Liver (tissue), 9 donors: Measurements from ENCODE around the gene GRIK1. TPM values are rescaled to one million over a fixed set of nuclear protein-coding genes. Genes with fewer than 3 reads are reported as not detected.

Experiments
- DNase-seq: peaks from one replicate; pipeline ENCODE4 v3.0.0-alpha.2; 2017; ENCODE audit warnings: low spot score
- H3K27ac ChIP-seq, 2 donors: one replicate each; pipeline ENCODE4 v1.7.0; 2013; ENCODE audit warnings: inconsistent platforms in 2 of 2, low read length in 2 of 2, control low read depth in 1 of 2, low read depth in 1 of 2, mild to moderate bottlenecking in 1 of 2
- H3K27me3 ChIP-seq, 4 donors: one replicate each; pipeline versions ENCODE4 v1.6.1 to v1.7.0; 2013; ENCODE audit warnings: low read length in 3 of 4, inconsistent platforms in 1 of 4, mild to moderate bottlenecking in 1 of 4, moderate library complexity in 1 of 4; ENCODE audit not compliant: control insufficient read depth in 4 of 4, insufficient read depth in 4 of 4
- H3K36me3 ChIP-seq, 4 donors: one replicate each; pipeline versions ENCODE4 v1.6.1 to v1.7.0; 2013; ENCODE audit warnings: low read length in 3 of 4, mild to moderate bottlenecking in 3 of 4, low read depth in 1 of 4, moderate library complexity in 1 of 4; ENCODE audit not compliant: control insufficient read depth in 4 of 4, insufficient read depth in 3 of 4
- H3K4me1 ChIP-seq, 4 donors: one replicate each; pipeline versions ENCODE4 v1.6.1 to v1.7.0; 2013; ENCODE audit warnings: low read length in 3 of 4, mild to moderate bottlenecking in 3 of 4, moderate library complexity in 1 of 4; ENCODE audit not compliant: control insufficient read depth in 4 of 4, insufficient read depth in 4 of 4
- H3K4me3 ChIP-seq, 3 donors: one replicate each; pipeline versions ENCODE4 v1.6.1 to v1.7.0; 2013; ENCODE audit warnings: low read length in 3 of 3, control low read depth in 1 of 3, low read depth in 1 of 3, mild to moderate bottlenecking in 1 of 3
- H3K9ac ChIP-seq, 2 donors: one replicate each; pipeline ENCODE4 v1.7.0; 2013; ENCODE audit warnings: low read length in 2 of 2, mild to moderate bottlenecking in 2 of 2, moderate library complexity in 2 of 2, control low read depth in 1 of 2, low read depth in 1 of 2
- H3K9me3 ChIP-seq, 4 donors: one replicate each; pipeline versions ENCODE4 v1.6.1 to v1.7.0; 2013; ENCODE audit warnings: low read length in 3 of 4; ENCODE audit not compliant: control insufficient read depth in 4 of 4
- EGR1 ChIP-seq, 2 donors: IDR thresholded peaks; 2 replicates each; pipeline ENCODE4 v1.6.1; 2016 to 2018; ENCODE audit warnings: antibody characterized with exemption in 2 of 2, low read depth in 2 of 2
- FOXA1 ChIP-seq: IDR thresholded peaks from 2 replicates; pipeline ENCODE4 v1.6.1; 2016; ENCODE audit warnings: antibody characterized with exemption
- FOXA2 ChIP-seq: IDR thresholded peaks from 2 replicates; pipeline ENCODE4 v1.6.1; 2016; ENCODE audit warnings: antibody characterized with exemption
- GABPA ChIP-seq, 2 donors: IDR thresholded peaks in 1 of 2; conservative IDR thresholded peaks in 1 of 2; 2 replicates each; pipeline ENCODE4 v1.6.1; 2016; ENCODE audit warnings: antibody characterized with exemption in 2 of 2, mild to moderate bottlenecking in 1 of 2, moderate library complexity in 1 of 2
- HNF4A ChIP-seq, 2 donors: conservative IDR thresholded peaks; 2 replicates each; pipeline ENCODE4 v1.6.1; 2016; ENCODE audit warnings: antibody characterized with exemption in 2 of 2, mild to moderate bottlenecking in 2 of 2
- HNF4G ChIP-seq: IDR thresholded peaks from 2 replicates; pipeline ENCODE4 v1.6.1; 2016; ENCODE audit warnings: antibody characterized with exemption
- JUND ChIP-seq, 2 donors: IDR thresholded peaks; 2 replicates each; pipeline ENCODE4 v1.6.1; 2016; ENCODE audit warnings: antibody characterized with exemption in 2 of 2
- MAX ChIP-seq: IDR thresholded peaks from 2 replicates; pipeline ENCODE4 v1.6.1; 2016; ENCODE audit warnings: antibody characterized with exemption
- NR2F2 ChIP-seq: IDR thresholded peaks from 2 replicates; pipeline ENCODE4 v1.6.1; 2016; ENCODE audit warnings: antibody characterized with exemption
- RAD21 ChIP-seq, 2 donors: IDR thresholded peaks; 2 replicates each; pipeline ENCODE4 v1.6.1; 2016; ENCODE audit warnings: antibody characterized with exemption in 2 of 2, mild to moderate bottlenecking in 2 of 2
- REST ChIP-seq: IDR thresholded peaks from 2 replicates; pipeline ENCODE4 v1.6.1; 2016; ENCODE audit warnings: antibody characterized with exemption, mild to moderate bottlenecking
- RXRA ChIP-seq, 2 donors: IDR thresholded peaks; 2 replicates each; pipeline ENCODE4 v1.6.1; 2017 to 2018; ENCODE audit warnings: antibody characterized with exemption in 2 of 2, mild to moderate bottlenecking in 1 of 2
- TAF1 ChIP-seq: conservative IDR thresholded peaks from 2 replicates; pipeline ENCODE4 v1.6.1; 2016; ENCODE audit warnings: antibody characterized with exemption, mild to moderate bottlenecking
- ZBTB33 ChIP-seq: IDR thresholded peaks from 2 replicates; pipeline ENCODE4 v1.6.1; 2016; ENCODE audit warnings: antibody characterized with exemption
- WGBS: extraction: QIAGEN DNeasy Blood & Tissue Kit; methylation state at CpG from one replicate; pipeline ENCODE4 v1.1.7; 2013; 5-methylcytosine and 5-hydroxymethylcytosine counted together
- polyA plus RNA-seq, 2 donors: library from polyadenylated mRNA; stranded (reverse) in 1 of 2; unstranded in 1 of 2; fragments of 200-250 nt in 1 of 2; fragments of >200 nt in 1 of 2; fragmentation: Nextera tagmentation in 1 of 2; extraction: Ambion mirVana in 1 of 2; gene quantifications; one replicate each; pipeline versions ENCODE4 v1.2.1 to v1.2.3, GENCODE V29; 2013 to 2015
- total RNA-seq, 2 donors: library from RNA; depleted of rRNA; stranded (reverse); fragments of >200 nt; gene quantifications; one replicate each; pipeline ENCODE4 v1.2.3, GENCODE V29; 2014
- TF ChIP-seq, protein P1 (sequence below): IDR thresholded peaks from 2 replicates; pipeline ENCODE4 v1.6.1; 2016; ENCODE audit warnings: antibody characterized with exemption
- TF ChIP-seq, protein P2 (sequence below): fragments of 150-350 bp; IDR thresholded peaks from 2 replicates; pipeline ENCODE4 v1.5.1; 2017; ENCODE audit warnings: improper control_type of control experiment, low read depth, low read length; ENCODE audit not compliant: missing input control
- donor health status: healthy.
- donor health status: healthy.
- donor health status: healthy.
- donor health status: healthy.
- donor health status: healthy.

The GRIK1 gene
- total and polyA plus RNA-seq, 4 donors = 0.02 to 0.14 (median 0.05) TPM; not detected in 1

DNA sequence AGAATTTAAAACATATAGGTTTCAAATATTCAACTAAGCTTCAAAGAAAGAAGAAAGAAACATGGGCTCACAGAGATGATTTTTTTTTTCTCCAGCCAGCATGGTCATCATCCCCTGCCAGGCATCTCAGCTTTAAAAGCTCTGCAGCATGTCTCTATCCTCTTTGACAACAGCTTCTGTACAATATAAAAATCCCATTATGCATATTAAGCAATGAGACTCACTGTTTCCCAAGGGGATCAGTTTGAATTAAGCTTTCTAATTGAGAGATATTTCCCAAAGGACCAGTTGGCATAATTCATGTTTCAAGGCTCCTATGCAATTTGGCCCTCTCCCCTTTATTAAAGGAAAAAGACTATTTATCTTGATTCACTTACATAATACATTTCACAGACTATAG is 220.3 kb downstream of the GRIK1 start:
- no peak overlapping the region for H3K9ac ChIP-seq
- H3K4me1 ChIP-seq = peaks cover 0 to under 1% (median 0%) of the 10 kb centered on the region in 4 donors
- DNase-seq = no peak
- no peaks in the 10 kb centered on the region for H3K27me3 ChIP-seq
- no peak overlapping the region for H3K4me3 ChIP-seq
- no peaks in the 10 kb centered on the region for H3K36me3 ChIP-seq
- no peak overlapping the region for H3K27ac ChIP-seq
- TF ChIP-seq TAF1 (no peak), NR2F2 (no peak), HNF4A (conservative IDR thresholded peaks at IDR 0.05) (no peak)
- TF ChIP-seq, protein P1, sequence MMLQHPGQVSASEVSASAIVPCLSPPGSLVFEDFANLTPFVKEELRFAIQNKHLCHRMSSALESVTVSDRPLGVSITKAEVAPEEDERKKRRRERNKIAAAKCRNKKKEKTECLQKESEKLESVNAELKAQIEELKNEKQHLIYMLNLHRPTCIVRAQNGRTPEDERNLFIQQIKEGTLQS = no peak
- no peaks in the 10 kb centered on the region for H3K9me3 ChIP-seq

DNA sequence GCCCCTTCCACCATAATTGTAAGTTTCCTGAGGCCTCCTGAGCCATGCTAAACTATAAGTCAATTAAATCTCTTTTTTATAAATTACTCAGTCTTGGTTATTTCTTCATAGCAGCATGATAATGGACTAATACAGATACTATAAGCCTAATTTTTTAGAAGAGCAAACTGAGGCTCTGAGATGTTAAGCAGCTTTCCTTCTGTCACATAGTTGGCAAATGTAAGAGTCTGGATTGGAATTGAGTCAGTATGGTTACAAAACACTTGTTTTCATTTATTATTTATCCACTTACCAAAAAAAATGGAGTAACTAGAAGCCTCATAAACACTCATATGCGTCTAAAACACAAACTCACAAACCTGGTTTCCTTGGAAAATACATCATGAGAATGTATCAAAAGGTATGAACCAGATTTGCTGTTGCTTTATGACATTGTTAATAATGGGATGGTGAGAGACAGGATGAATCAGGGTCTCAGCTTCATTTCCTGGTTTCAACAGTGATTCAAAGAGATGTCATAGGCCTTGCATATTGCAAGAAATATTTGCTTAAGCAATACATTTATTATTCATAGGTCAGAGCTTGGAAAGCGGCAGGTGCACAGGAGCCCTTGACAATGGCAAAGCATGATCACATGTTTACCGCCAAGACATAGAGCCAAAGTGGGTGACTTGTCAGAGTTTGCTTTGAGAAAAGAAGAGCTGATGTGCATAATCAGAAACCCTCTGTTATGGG is 221.5 kb downstream of the GRIK1 start:
- WGBS = 91% methylated on average over 3 of the region's 3 CpGs

More for the DNA sequence above, 221.5 kb downstream of the GRIK1 start:
- no peak overlapping the region for H3K4me3 ChIP-seq
- H3K27ac ChIP-seq = no peak overlapping the region
- no peaks in the 10 kb centered on the region for H3K36me3 ChIP-seq
- no peaks in the 10 kb centered on the region for H3K9me3 ChIP-seq
- H3K4me1 ChIP-seq = no peaks in the 10 kb centered on the region
- TF ChIP-seq, protein P1 = no peak
- no peak for TF ChIP-seq EGR1 (IDR thresholded peaks at IDR 0.05; ENCODE audit: low read depth in 2 of 2)
- no peak for TF ChIP-seq TAF1
- TF ChIP-seq FOXA2 = no peak
- TF ChIP-seq RAD21 (IDR thresholded peaks at IDR 0.05) = no peak
- TF ChIP-seq REST = no peak
- TF ChIP-seq ZBTB33 = no peak
- TF ChIP-seq, protein P2, sequence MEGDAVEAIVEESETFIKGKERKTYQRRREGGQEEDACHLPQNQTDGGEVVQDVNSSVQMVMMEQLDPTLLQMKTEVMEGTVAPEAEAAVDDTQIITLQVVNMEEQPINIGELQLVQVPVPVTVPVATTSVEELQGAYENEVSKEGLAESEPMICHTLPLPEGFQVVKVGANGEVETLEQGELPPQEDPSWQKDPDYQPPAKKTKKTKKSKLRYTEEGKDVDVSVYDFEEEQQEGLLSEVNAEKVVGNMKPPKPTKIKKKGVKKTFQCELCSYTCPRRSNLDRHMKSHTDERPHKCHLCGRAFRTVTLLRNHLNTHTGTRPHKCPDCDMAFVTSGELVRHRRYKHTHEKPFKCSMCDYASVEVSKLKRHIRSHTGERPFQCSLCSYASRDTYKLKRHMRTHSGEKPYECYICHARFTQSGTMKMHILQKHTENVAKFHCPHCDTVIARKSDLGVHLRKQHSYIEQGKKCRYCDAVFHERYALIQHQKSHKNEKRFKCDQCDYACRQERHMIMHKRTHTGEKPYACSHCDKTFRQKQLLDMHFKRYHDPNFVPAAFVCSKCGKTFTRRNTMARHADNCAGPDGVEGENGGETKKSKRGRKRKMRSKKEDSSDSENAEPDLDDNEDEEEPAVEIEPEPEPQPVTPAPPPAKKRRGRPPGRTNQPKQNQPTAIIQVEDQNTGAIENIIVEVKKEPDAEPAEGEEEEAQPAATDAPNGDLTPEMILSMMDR = no peak
- TF ChIP-seq HNF4A (conservative IDR thresholded peaks at IDR 0.05) = no peak
- TF ChIP-seq JUND (IDR thresholded peaks at IDR 0.05) = no peak
- no peak for TF ChIP-seq FOXA1
- no peak for TF ChIP-seq NR2F2
- no peak for TF ChIP-seq HNF4G
- no peak for TF ChIP-seq MAX
- TF ChIP-seq GABPA (IDR thresholded peaks at IDR 0.05 in 1 of 2, conservative IDR thresholded peaks at IDR 0.05 in 1 of 2) = no peak
- TF ChIP-seq RXRA (IDR thresholded peaks at IDR 0.05) = no peak
- DNase-seq = no peak
- no peak overlapping the region for H3K9ac ChIP-seq
- H3K27me3 ChIP-seq = no peaks in the 10 kb centered on the region
